NCI-H1694 (cell line): Measurements from ENCODE around the gene HTR7.
A peak's percentile ranks its signal among the peaks of the same experiment; 100 is the strongest.
"Not testable (repeated sequence)": the region's sequence is repeated elsewhere in the genome, so short reads cannot be mapped to it uniquely, and the experiment has no call there.

ENCODE experiments used
- DNase-seq: peaks from one replicate; lab custom pipeline; 2025; lab: John Stamatoyannopoulos, UW

The HTR7 gene

DNA sequence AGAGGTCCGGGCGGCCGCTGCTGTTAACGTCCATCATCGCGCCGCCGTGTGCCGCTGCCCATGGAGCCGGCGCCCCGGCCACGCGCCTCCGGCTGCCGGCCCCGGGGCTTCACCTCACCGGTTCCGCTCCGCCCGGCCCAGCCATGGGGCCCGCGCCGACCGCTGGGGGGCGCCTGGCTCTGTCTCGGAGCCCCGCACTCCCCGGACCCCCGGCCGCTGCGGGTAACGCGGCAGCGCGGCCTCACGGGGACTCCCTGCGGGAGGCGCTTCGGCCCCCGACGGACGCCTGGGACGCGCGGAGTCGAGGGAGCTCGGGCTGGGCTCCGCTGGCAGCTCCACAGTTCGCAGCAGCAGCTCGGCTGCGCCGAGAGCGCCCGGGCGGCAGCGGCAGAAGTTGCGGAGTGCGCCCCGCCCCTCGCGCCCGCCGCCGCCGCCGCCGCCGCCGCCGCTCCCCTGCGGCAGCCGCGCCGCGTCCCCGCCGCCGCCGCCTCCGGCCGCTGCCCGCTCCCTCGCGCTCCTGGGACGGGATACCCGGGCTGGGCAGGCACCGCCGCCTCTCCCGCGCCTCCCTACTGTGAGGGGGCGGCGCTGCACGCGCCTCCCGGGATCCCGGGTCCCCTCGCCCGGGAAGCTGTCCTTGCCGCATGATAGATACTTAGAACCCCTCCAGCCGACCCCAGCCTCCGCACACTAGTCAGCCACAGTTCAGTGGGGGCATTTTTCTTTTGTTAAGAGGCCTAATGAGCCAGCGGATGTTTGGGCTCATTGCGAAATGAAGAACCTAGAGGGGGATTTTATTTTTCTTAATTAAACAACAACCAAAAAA lies at the start of gene HTR7:
TSS of gene HTR7 (minus strand) at position 405 of the 826 bp plus-strand sequence. CDS start at position 37, 368 bp downstream.
- DNase-seq: no peak

DNA sequence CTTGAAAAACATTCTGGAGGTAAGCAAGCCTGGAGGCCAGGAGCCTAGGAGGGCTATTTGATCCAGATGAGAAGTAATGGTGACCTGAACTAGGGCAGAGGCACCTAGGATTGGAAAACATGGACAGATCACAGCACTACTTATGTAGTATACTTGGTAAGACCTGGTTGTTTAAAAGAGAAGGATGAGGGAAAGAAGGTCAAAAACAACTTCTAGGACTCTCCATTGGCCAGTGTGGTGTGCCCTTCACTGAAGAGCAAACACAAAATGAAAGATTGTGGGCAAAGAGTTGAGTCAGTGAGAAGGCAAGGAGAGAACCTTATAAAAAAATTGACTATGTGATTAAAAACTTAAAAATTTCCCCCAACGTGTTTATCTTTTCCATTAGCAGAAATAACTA lies 48.8 kb upstream of the HTR7 start:
- no peak for DNase-seq

DNA sequence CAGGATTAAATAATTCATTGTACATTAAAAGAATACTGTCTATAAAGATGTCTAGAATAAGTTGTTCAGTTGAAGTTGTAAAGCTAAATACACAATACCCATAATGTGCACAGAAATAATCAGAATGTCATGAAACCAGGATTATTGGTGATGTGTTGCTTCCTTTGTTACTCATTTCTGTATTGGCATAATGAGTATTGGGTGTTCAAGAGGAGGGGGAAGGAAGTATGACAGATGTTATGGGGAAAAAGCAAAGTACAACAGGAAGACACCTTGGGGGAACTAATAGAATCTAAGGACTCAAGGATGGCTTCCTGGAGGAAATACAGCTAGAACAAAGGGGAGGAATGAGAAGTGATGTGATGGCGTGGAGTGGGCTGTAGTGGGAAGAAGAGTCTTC lies 48.1 kb upstream of the HTR7 start:
- DNase-seq: no peak

DNA sequence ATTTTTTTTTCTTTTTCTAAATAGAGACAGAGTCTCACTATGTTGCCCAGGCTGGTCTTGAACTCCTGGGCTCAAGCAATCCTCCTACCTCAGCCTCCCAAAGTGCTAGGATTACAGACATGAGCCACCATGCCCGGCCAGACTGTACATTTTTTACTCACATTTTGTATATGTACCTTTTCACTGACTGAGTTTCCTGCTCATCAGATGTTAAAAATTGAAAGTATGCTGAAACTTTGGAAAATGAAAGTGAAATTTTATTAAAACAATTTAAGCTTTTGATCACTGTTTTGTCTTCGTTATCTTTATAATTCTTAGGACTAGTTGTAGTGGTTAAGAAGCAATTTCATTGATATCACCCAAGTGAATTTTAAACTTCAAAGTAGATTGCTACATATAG lies 39.1 kb upstream of the HTR7 start:
- not testable (repeated sequence) for DNase-seq

DNA sequence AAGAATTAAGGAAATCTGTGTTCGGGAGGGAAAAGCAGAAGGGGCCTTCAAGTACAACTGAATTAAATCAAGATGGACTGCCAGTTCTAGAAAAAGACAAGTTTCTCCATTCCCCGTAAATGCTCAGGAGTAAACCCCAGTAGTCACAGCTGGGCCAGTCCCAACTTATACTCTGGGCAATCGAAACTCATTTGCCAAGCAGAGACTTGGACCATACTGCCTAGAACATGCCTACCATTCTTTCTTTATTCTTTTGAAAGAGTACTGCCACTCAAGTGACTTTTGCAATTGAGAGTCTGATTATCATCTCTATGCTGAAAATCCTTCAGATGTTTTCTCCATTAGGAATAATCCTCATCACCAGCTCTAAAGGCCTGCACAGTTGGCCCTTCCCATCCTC lies 35.4 kb upstream of the HTR7 start:
- no peak for DNase-seq

DNA sequence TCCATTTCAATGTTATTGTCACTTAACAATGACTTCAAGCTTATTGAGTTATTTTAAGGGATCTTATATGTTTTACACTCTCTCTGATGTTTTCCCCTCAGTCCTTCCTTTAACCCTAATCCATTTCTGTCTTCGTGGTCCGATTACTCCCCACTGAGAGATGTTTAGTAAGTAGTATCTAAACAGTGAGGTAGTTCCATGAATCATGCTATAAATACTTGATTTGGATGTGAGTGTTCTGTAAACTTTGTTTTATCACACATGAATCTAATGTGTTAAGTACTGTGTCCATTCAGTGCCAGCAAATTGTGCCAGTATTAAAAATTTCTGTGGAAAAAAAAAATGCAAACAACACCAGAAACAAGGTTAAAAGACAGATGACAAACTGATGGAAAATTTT lies 32.5 kb upstream of the HTR7 start:
- no peak for DNase-seq

DNA sequence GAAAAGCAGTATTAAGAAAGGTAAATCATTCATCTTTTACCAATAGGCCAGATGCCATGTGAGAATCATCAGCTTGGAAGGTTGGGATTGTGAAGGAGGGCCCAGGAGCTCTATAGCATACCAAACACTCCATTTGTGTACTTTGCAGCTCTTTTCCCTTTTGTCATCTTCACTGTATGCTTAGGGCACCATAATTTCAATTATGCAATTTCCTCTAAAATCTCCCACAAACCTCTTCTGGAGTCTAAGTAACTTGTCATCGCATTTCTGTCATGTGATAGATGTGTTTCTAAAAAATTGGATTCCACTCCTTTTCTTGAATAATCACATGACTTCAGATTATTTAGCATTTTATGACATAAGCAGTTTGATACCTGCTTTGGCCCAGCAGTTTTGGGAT lies 31.8 kb upstream of the HTR7 start:
- DNase-seq: no peak

DNA sequence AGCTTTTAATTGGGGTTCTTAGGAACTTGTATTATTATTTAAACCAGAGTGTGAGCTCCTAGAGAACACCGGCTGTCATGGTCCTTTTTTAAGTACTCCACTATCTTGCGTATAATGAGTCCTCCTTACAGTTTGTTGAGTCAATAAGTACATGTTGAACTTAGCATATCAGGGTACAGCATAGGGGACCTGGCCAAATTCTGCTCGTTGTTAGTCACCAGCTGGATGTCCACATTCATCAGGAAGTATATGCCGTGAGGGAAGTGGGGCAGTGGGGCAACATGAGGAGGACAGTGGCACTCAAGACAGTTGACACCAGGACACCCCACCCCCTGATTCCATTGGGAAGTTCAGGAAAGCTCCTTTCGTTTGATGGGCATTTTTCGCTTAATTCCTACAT lies 30.5 kb upstream of the HTR7 start:
- no peak for DNase-seq

DNA sequence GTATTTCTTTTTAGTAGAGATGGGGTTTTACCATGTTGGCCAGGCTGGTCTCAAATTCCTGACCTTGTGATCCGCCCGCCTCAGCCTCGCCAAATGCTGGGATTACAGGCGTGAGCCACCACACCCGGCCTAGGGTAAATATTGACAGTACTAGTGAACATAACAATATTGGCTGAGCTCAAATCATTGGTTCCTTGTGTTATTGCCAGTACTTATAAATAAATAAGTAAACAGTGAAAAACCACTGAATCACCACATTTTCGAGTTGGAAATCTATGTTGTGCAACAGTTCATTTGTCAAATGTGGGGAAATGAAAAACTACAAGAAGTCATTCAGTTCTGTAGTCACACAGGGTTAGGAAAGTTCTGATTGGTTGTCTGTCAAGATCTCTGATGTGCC lies 29.7 kb upstream of the HTR7 start:
- DNase-seq: no peak

DNA sequence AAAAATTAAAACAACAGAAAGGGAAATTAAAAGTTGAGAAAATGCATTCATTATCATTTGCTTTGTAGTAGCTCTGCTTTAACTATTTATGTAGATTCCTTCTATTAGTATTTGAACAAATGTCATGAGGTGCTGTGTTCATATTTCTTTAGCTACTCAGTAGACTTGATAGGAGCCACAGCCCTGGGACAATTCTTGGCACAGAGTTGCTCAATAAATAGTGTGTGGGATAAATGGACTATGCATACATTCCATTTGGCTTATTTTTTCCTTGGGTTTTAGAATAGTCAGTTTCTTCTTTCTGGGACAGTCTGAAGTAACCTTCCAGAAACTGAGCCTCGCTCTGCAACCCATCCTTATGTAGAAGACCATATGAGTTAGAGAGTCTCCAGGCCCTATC lies 27.3 kb upstream of the HTR7 start:
- DNase-seq: no peak

DNA sequence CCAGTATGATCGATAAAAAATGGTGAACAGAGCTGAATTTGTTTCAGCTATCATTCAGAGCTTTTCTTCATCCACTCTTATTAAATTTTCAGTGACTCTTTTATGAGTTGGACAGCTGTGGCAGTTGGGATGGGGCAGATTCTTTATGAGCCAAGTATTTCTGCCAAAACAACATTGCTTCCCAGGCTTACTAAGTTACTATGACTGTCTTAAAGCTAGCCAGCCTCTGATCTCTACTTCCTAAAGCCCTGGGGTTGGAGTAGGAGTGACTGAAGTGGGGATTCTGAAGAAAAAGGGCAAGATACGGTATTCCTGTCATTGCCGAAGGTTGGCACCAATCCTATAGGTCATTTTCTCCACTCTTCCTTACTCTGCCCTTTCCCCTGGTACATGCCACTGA lies 26.6 kb upstream of the HTR7 start:
- DNase-seq: no peak

DNA sequence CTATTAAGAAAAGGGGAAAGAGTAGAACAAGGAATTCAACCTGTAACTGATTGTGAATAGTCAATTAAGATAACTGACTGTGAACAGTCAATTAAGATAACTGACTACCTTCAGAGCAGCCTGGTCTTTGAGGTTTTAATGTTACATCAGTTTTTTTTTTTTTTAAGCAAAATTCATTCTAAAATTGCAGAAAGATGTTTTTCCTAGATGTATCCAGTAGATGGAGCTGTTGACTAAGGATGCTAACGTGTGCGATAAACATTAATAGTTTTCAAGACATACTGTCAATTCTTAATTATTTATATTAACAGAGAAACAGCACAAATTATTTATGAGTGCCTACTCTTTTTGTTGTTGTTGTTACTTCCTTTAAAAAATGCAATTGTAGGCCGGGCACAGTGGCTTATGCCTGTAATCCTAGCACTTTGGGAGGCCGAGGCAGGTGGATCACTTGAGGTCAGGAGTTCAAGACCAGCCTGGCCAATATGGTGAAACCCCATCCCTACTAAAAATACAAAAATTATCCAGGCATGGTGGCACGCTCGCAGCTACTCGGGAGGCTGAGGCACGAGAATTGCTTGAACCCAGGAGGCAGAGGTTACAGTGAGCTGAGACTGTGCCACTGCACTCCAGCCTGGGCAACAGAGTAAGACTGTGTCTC lies 22.4 kb upstream of the HTR7 start:
- DNase-seq: peak; percentile 18

DNA sequence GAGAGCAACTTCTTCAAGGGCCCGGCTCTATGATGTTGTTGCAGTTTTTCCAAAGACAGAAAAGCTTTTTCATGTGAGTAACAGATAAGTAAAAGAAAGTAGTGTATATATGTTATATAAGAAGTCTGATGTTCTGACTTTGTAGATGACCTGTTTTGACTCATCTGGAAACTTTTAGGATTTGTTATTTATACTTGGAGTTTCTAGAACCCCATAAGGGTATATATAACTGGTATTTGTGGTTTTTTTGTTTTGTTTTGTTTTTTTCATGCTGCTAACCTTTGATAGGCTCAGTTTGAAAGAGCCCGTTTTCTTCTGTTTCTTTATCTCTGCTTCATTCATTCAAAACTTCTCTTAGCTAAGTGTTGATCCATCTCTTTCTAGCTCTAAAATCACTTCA lies 21.2 kb upstream of the HTR7 start:
- DNase-seq: no peak

DNA sequence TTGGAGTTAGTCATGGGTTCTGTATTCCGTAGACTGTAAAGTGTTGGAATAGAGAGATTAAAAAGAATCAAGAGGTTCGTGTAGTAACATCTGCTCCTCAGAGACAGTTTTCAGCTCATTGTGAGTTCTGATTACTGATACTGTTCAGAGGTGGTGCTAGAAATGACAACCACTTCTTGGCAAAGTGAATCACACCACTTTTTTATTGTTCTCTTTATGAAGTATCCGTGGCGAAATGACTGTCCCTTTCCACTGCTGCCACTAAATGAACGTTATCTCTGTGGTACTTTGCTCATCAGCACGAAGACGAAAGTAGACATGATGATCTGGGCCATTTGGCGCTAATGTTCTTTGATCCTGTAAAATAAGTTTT lies 14.8 kb upstream of the HTR7 start:
- DNase-seq: no peak

DNA sequence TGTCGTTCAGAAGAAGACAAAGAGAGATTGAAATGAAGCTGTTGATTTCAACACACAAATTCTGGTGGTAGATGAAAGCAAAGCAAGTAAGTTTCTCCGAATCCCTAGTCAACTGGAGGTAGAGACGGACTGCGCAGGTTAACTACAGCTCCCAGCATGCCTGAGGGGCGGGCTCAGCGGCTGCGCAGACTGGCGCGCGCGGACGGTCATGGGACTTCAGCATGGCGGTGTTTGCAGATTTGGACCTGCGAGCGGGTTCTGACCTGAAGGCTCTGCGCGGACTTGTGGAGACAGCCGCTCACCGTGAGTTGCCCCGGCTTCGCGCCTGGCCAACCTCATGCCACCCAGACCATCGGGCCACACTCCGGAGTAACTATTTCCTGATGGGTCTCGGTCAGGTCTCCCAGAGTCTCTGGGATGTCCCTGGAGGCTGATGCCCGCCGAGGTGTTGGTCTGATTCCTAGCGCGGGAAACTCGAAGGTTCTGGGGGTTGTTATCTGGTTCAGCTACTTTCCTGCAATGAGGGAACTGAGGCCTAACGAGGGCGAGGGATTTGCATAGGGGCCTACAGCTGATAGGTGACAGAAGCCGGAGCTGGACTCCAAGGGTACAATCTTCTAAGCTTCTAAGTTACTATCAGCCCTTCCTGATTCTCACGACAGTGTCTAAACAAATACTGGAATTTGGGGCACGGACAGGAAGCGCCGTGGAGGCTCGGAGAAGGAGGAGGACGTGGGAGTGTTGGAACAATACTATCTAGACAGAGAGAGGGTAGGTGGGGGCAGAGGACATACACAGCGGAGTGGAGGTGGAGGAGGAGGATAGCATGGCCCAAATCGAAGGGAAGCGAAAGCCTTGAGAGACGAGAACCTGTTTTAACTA lies 14.2 kb upstream of the HTR7 start, which contains the start of gene RPP30:
TSS of gene RPP30 (plus strand) at position 209 of the 882 bp plus-strand sequence. CDS start at position 222, 13 bp downstream.
- peak; percentile 16 for DNase-seq

DNA sequence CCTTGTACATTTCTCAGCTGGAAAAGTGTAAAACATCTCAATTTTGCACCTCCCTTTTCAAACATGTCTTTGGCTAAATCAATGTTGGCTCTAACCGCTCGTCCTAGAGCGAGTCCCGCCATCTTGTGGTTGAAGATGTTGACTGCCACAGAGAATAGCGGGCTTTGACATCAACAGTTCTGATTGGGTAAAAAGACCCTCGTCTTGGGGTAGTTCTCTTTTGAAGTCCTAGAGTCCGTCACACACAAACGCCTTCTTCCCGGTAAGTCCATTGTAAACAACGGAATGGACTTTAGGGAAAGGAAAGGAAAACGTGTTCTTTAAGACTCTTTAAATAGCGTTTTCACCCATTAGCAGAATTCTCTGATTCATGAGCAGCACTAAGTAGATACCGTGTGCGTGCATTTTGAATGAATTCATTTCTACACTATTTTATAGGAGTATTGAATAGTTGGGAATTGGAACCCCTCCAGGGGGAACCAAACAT lies 13.5 kb upstream of the HTR7 start:
- DNase-seq: no peak

DNA sequence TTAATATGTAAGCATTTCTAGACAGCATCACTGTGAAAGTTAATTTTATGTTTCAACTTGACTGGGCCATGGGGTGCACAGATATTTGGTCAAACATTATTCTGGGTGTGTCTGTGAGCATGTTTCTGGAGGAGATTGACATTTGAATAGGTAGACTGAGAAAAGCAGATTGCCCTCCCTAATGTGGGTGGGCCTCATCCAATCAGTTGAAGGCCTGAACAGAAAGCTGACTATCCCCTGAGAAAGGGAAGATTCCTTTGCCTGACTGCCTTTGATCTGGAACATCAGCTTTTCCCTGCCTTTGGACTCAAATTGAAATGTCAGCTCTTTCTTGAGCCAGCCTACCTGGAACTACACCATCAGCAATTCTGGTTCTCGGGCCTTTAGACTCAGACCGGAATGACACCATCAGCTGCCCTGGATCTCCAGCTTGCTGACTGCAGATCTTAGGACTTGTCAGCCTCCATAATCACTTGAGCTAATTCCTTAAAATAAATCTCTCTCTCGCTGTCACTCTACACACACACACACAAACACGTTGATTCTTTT lies 8.3 kb upstream of the HTR7 start:
- DNase-seq: no peak

DNA sequence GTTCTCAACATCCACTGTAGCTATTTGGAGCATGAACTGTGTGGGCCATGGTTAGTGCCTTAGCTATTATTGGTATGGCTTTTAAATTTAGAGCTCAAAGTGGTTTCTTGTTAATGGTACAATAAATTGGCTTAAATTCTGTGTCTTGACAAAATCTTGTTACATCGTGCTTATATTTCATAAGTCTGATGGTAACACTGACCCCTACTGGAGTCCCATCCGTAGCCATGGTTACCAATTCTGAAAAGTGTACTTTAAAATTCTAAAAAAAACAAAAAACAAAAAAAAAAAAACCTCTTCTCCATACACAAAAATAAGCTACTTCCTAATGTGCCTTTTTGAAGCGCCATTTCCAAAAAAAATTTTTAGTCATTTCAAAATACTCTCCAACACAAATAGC lies 7.6 kb upstream of the HTR7 start:
- DNase-seq: no peak

DNA sequence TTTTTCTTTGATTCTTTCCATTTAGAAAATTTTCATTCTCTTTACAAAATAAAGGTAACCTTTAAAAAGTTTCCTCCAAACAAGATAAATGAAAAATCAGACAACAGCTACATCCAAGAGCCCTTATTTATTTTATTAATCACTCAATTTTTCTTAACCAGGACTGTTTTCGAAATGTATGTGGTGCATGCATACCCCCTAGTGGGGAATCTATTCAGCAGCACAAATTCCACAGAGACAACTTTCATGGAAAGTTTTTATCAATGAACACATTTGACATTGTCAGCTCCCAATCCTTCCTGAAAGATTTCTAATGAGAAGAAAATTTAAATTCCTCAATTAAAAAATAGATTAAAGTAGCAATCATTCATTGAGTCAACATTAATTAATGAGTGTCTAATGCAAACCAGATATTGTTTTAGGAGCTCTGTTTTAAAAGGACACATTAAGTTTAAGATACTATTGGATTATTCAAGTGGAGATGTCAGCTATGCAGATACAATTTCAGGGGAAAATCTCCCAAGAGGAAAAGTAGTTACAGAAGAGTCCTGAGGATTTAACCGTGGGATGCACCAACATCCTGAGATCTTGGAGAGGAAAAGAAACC lies 5.2 kb upstream of the HTR7 start:
- no peak for DNase-seq

DNA sequence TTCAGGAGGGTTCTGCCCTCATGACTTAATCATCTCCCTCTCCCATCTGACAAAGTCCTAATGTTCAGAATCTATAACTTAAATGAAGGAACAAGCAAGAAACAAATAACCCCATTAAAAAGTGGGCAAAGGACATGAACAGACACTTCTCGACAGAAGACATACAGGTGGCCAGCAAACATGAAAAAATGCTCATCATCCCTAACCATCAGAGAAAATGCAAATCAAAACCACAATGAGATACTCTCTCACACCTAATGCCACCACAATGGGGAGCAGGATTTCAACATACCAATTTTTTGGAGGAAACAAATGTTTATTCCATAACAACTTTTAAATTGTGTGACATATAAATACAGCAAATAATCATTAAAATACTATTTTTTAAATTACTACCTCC lies 3.0 kb upstream of the HTR7 start:
- DNase-seq: no peak

DNA sequence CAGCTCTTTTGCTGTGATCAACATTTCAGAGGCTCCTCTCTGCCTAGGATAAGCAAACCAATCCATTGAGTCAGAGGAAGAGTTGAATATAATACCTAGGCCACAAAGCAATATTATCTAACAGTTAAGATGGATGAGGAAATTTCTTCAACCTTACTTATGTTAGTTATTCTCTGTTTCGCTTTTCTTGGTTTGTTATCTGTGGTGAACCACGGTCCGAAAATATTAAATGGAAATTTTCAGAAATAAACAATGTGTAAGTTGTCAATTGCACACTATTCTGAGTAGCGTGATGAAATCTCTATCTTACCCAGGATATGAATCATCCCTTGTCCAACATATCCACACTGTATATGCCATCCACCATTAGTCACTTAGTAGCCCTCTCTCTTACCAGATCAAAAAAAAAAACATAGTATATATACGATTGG lies 1.5 kb upstream of the HTR7 start:
- DNase-seq: no peak
